ENCODE results near the gene TRIM54.

The TRIM54 gene

DNA sequence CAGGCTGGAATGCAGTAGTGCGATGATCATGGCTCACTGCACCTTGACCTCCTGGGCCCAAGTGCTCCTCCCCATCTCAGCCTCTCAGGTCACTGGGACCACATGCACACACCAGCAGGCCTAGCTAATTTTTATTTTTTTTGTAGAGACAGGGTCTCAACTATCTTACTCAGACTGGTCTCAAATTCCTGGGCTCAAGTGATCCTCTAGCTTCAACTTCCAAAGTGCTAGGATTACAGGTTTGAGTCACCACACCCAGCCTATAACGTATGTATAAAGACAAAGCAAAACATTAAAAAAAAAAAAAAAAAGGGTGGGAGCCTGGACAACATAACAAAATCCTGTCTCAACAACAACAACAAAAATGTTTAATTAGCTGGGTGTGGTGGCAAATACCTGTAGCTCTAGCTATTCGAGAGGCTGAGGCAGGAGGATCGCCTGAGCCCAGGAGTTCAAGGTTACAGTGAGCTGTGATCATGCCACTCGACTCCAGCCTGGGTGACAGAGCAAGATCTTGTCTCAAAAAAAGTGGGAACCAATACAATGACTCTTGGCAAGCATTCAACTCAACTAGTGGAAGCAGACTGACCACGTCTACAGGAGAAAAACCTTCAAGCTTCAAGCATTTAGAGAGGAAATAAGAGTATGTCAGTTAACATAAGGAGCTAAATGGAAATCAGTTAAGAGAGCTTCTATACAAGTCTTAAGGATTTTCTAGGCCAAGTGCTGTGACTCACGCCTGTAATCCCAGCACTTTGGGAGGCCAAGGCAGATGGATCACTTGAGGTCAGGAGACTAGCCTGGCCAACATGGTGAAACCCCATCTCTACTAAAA, 71.8 kb downstream of the TRIM54 start:
- TF ChIP-seq, protein P1, sequence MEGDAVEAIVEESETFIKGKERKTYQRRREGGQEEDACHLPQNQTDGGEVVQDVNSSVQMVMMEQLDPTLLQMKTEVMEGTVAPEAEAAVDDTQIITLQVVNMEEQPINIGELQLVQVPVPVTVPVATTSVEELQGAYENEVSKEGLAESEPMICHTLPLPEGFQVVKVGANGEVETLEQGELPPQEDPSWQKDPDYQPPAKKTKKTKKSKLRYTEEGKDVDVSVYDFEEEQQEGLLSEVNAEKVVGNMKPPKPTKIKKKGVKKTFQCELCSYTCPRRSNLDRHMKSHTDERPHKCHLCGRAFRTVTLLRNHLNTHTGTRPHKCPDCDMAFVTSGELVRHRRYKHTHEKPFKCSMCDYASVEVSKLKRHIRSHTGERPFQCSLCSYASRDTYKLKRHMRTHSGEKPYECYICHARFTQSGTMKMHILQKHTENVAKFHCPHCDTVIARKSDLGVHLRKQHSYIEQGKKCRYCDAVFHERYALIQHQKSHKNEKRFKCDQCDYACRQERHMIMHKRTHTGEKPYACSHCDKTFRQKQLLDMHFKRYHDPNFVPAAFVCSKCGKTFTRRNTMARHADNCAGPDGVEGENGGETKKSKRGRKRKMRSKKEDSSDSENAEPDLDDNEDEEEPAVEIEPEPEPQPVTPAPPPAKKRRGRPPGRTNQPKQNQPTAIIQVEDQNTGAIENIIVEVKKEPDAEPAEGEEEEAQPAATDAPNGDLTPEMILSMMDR (IDR thresholded peaks at IDR 0.05; ENCODE audit: low read depth, low read length) = no peak
- Histone ChIP-seq H3K9me3 (no peaks in the 10 kb centered on the region), H3K4me3 (ENCODE audit: low read depth, low read length) (no peak overlapping the region), H3K36me3 (peaks cover 3% of the 10 kb centered on the region; the same call in 1 of the 2 replicates), H3K4me1 (no peaks in the 10 kb centered on the region), H3K27me3 (no peaks in the 10 kb centered on the region)
- no peak for DNase-seq

DNA sequence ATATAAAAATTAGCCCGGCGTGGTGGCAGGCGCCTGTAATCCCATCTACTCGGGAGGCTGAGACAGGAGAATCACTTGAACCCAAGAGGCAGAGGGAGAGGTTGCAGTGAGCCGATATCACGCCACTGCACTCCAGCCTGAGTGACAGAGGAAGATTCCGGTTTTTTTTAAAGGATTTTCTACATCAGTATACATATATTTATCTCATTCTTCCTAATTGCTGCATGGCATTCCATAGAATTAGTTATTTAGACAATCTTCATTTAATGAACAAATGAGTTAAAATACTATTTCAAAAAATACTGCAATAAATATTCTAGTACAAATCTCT, 72.3 kb downstream of the TRIM54 start:
- Histone ChIP-seq H3K36me3 (peaks cover 3% of the 10 kb centered on the region; the same call in 1 of the 2 replicates), H3K4me3 (ENCODE audit: low read depth, low read length) (no peak overlapping the region), H3K27me3 (no peaks in the 10 kb centered on the region), H3K9me3 (no peaks in the 10 kb centered on the region), H3K4me1 (no peaks in the 10 kb centered on the region)
- TF ChIP-seq, protein P1 (IDR thresholded peaks at IDR 0.05; ENCODE audit: low read depth, low read length) = no peak
- DNase-seq = no peak

DNA sequence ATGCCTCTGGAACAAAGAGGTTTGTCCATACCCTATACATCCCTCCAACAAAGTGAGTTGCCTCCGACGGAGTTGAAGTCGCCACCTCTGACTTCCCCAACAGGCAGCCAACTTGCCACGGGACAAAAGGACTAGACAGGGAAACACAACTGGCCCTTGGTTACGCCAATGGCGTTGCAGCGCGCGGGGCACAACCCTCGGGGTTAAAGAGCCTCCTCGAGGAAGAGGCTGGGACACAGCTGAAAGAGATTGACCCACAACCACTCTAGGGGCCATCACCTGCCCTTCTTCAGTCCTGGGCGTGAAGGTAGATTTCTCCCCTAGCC, 73.8 kb downstream of the TRIM54 start:
- TF ChIP-seq, protein P1 (IDR thresholded peaks at IDR 0.05; ENCODE audit: low read depth, low read length) = no peak
- H3K9me3 ChIP-seq = no peaks in the 10 kb centered on the region
- no peaks in the 10 kb centered on the region for H3K27me3 ChIP-seq
- DNase-seq = peak; percentile 60
- H3K4me3 ChIP-seq (ENCODE audit: low read depth, low read length) = peak overlapping the region; percentile 97
- no peaks in the 10 kb centered on the region; the same call in 1 of the 2 replicates for H3K36me3 ChIP-seq
- H3K4me1 ChIP-seq = no peaks in the 10 kb centered on the region

DNA sequence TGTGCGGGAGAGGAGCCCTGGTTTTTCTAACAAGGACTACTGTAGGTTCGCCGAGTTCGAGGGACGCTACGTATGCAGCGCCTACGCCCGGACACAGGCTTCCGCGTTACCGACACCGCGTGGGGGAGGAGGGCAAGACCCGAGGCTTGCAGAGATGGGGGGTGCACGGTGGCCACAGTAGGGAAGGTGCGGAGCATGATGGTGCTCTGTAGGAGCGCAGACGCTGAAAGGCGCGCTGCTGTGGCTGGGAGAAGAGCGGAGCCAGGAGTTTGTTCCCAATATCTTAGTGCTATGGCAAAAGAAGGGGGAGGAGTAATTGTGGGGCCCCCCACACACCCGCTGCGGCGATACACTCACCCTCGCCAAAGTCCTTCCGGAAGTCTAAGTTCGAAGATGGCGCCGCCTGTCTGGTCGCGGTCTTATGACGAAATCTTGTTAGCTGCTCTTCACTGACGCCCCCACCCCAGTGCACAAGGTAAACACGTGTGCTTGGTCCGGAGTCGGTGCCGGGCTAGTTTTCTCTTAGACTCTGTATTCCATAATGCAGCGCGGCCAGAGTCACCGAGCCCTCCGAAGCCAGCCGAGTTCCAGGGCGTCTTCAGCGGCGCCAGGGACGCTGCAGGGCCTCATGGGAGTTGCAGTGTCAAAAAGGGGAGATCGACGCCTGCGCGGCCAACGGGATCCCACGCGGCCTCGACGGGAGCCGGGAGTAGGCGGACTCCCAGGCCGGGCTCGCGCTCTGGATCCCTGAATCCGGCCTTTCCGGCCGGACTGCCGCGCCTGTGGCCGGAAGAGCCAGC, 74.4 kb downstream of the TRIM54 start, which contains the start of gene GTF3C2:
Gene GTF3C2 (minus strand): TSS at position 383 of the 800 bp plus-strand sequence. CDS start 13,210 bp downstream, outside the sequence.
- DNase-seq = peak; percentile 97
- H3K9me3 ChIP-seq = no peaks in the 10 kb centered on the region
- TF ChIP-seq, protein P1 (IDR thresholded peaks at IDR 0.05; ENCODE audit: low read depth, low read length) = no peak
- peak within 1 kb of the TSS; percentile 97 for H3K4me3 ChIP-seq (ENCODE audit: low read depth, low read length)
- H3K27me3 ChIP-seq = no peaks in the 10 kb centered on the region
- H3K36me3 ChIP-seq = no peaks in the 10 kb centered on the region; the same call in 1 of the 2 replicates
- no peaks in the 10 kb centered on the region for H3K4me1 ChIP-seq

Data from BE2C (cell line).